ENCODE measurements around the gene GUK1.

Gene GUK1

GRCh38 chr1:228150461-228151179 is 10.5 kb downstream of the GUK1 start:
- no peak for DNase-seq

- DNase-seq: no peak
These were observed 11.3 kb downstream of the GUK1 start for GRCh38 chr1:228151180-228151925.

GRCh38 chr1:228152097-228152917 is 12.2 kb downstream of the GUK1 start:
- no peak for DNase-seq

DNA sequence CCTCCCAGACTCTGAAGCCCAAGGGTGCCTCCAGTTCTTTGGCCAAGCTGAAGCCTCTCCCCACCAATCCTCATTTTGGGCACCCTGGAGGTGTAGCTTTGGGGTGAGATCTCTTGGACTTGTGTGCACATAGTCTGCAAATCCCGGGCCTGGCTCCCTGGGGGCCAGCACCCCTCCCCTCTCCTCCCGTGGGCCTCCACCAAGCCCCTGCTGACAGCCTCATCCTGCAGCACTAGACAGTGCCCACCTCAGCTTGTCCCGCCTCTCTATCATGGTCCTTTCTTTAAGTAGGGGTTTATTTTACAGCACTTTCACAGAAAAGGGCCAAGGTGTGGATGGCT is 12.8 kb downstream of the GUK1 start:
- no peak for DNase-seq

DNA sequence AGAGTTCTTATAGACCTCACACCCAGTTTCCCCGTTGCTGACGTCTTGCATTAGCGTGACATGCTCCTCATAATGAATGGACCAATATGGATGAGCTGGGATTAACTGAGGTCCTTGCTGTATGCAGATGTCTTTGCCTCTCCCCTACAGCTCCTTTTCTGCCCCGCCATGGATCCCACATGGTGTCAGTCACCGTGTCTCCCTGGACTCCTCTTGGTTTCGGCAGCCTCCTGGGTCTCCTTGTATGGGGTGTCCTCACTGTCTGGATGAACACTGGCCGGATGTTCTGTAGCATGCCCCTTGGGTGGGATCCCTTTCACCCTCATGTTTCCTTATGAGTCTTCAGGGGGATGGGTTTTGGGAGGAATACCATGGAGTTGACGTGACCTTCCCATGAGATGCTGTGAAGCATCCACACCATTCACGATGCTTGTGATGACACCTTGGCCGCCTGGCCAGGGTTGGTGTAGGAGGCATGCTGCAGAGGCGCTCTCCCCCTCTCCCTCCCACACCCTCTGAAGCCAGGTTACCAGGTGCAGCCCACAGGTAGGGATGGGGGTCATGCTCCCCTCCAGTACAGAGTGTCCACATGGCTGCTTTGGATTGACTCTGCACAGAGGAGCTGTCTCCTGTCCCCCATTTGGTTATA is 14.1 kb downstream of the GUK1 start:
- no peak for DNase-seq

- DNase-seq: no peak
These were observed 14.8 kb downstream of the GUK1 start for GRCh38 chr1:228154670-228155571.

- no peak for DNase-seq
These were observed 15.8 kb downstream of the GUK1 start for GRCh38 chr1:228155596-228156514.

GRCh38 chr1:228156515-228156881 is 16.4 kb downstream of the GUK1 start:
- no peak for DNase-seq

DNA sequence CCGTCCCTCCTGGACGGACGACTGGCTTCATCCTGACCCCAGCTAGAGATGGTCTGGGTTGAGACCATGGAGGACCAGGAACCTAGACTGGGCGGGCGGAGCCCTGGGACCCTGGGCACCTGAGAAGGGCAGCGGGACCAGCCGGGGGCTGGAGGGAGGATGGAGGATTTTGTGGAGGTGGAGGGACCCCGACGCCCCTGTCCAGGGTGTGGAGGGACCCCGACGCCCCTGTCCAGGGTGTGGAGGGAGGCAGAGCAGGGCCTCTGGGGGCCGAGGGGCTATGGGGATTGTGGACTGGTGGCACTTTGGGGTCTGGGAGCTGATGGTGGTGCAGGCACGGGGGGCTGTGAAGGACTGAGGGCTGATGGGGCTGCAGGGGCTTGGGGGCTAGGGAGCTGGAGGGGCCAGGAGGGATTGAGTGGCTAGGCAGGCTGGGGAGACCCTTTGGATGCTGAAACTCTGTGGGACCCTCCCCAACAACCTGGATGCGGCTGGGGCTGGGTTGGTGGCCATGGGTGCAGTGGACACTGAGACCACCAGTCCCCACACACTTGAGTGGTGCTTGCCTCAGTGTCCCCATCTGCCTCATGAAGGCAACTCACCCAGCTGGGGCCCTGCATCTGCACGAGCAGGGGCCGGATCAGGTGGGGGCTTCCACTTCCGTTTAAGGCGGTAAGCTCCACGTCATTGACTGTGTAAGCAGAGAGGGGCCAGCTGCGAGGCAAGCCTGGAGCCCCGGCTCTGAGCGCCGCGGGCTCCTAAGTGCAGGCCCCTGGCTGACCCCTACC is 17.1 kb downstream of the GUK1 start:
- peak; percentile 24 for DNase-seq

DNA sequence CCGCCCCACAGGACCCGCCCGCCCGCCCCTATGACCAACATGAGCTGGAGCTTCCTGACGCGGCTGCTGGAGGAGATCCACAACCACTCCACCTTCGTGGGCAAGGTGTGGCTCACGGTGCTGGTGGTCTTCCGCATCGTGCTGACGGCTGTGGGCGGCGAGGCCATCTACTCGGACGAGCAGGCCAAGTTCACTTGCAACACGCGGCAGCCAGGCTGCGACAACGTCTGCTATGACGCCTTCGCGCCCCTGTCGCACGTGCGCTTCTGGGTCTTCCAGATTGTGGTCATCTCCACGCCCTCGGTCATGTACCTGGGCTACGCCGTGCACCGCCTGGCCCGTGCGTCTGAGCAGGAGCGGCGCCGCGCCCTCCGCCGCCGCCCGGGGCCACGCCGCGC is 17.6 kb downstream of the GUK1 start:
- no peak for DNase-seq

- no peak for DNase-seq
These were observed 18.3 kb downstream of the GUK1 start for GRCh38 chr1:228158151-228159007.

DNA sequence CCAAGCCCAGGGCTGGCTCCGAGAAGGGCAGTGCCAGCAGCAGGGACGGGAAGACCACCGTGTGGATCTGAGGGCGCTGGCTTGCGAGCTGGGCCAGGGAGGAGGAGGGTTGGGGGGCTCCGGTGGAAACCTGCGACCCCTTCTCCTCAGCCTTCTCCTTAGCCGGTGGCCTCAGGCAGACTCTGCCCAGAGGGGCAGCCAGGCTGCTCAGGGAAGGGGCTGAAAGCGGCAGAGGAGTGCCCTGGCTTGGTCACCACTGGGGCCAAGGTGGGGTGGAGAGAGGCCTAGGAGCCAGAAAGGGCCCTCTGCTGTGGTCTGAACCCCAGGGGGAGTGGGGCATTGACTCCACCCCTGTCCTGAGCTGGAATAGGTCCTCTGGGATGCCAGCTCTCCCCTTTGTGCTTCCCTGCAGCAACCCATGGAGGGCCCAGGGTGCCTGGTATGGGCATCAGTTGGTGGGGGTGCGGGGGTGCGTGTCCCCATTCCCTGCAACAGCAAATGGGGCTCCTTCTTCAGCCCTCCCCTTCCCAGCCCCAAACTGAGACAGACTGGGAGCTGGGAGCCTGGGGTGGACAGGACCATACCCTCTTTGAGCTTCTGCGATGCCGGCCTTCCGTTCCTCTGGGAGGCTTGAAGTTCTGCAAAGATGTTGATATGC is 19.1 kb downstream of the GUK1 start:
- no peak for DNase-seq

- DNase-seq: no peak
These were observed 20.2 kb downstream of the GUK1 start for GRCh38 chr1:228160201-228160761.

DNA sequence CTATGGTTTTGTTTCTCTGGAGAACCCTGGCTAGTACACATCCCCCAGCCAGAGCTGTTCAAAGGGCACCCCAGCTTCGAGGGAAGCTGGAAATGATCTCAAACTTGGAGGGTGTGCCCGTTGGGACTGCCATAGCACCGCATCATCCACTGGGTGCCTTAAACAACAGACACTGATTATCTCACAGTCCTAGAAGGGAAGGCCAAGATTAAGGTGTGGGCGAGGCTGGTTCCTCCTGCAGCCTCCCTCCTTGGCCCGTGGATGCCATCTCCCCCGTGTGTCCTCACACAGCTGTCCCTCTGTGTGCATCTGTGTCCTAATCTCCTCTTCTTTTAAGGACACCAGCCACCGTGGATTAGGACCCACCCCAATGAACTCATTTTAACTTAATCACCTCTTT is 21.3 kb downstream of the GUK1 start:
- no peak for DNase-seq

DNA sequence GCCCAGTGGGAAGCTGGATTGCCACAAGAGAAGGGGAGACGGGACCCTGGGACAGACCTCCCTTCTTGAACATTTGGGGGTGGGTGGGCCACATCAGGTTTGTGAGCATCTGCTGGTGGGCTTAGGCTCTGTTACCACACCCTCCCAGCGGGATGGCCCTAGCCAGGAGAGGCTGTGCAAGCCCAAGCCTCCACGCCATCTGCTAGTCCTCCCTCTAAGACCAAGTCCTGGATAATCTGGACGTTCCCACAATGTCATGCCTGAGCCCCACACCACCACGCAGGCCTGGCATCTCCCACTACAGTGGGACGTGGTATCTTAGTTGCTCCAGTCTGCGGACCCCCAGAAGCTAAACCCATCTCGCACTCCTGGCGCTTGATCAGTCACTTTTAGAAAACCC is 21.8 kb downstream of the GUK1 start:
- DNase-seq: no peak

- DNase-seq: no peak
These were observed 22.4 kb downstream of the GUK1 start for GRCh38 chr1:228162286-228163006.

GRCh38 chr1:228163007-228163753 is 23.1 kb downstream of the GUK1 start:
- DNase-seq: no peak
